ENCODE data around the gene IL18BP. TPM values are rescaled to one million over a fixed set of nuclear protein-coding genes. Genes with fewer than 3 reads are reported as not detected.
A peak's percentile ranks its signal among the peaks of the same experiment; 100 is the strongest.

IL18BP gene
- total RNA-seq, 1 donor from 2014 or later: 17.7 TPM

GRCh38 chr11:71998061-71998460 is 648 bp upstream of the IL18BP start:
- H3K27ac Mint-ChIP-seq (ENCODE audit: unreplicated experiment): peak overlapping the region; percentile 97
- H3K36me3 Mint-ChIP-seq (ENCODE audit: low read depth, unreplicated experiment): peaks cover 26% of the 10 kb centered on the region
- H3K4me3 Mint-ChIP-seq (ENCODE audit: unreplicated experiment): no peak overlapping the region

DNA sequence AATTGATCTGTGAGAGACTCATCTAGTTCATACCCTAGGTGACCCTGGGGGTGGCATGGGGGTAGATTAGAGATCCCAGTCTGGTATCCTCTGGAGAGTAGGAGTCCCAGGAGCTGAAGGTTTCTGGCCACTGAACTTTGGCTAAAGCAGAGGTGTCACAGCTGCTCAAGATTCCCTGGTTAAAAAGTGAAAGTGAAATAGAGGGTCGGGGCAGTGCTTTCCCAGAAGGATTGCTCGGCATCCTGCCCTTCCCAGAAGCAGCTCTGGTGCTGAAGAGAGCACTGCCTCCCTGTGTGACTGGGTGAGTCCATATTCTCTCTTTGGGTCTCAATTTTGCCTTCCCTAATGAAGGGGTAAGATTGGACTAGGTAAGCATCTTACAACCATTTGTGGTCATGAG is 653 bp downstream of the IL18BP start:
- Mint-ChIP-seq H3K36me3 (ENCODE audit: low read depth, unreplicated experiment) (peaks cover 30% of the 10 kb centered on the region), H3K9me3 (ENCODE audit: unreplicated experiment) (no peaks in the 10 kb centered on the region), H3K27me3 (ENCODE audit: unreplicated experiment) (peaks cover 27% of the 10 kb centered on the region), H3K4me1 (ENCODE audit: unreplicated experiment) (peaks cover 30% of the 10 kb centered on the region), H3K4me3 (ENCODE audit: unreplicated experiment) (peak overlapping the region; percentile 82), H3K27ac (ENCODE audit: unreplicated experiment) (peak overlapping the region; percentile 97)
- no peak for TF ChIP-seq CTCF (IDR thresholded peaks at IDR 0.05; ENCODE audit: unreplicated experiment)
- no peak for DNase-seq (ENCODE audit: low spot score)

More at GRCh38 chr11:71998061-71998460, 648 bp upstream of the IL18BP start:
- TF ChIP-seq CTCF (IDR thresholded peaks at IDR 0.05; ENCODE audit: unreplicated experiment): no peak
- Mint-ChIP-seq H3K9me3 (ENCODE audit: unreplicated experiment) (no peaks in the 10 kb centered on the region), H3K4me1 (ENCODE audit: unreplicated experiment) (peaks cover 31% of the 10 kb centered on the region), H3K27me3 (ENCODE audit: unreplicated experiment) (peaks cover 20% of the 10 kb centered on the region)
- no peak for DNase-seq (ENCODE audit: low spot score)

- Mint-ChIP-seq H3K27ac (ENCODE audit: unreplicated experiment) (no peak overlapping the region), H3K4me3 (ENCODE audit: unreplicated experiment) (no peak overlapping the region)
- TF ChIP-seq CTCF (IDR thresholded peaks at IDR 0.05; ENCODE audit: unreplicated experiment): no peak
These were observed 1.1 kb downstream of the IL18BP start for GRCh38 chr11:71999798-72000197.

GRCh38 chr11:72000202-72000867 is 1.6 kb downstream of the IL18BP start:
- Mint-ChIP-seq H3K4me3 (ENCODE audit: unreplicated experiment) (no peak overlapping the region), H3K27me3 (ENCODE audit: unreplicated experiment) (peaks cover 29% of the 10 kb centered on the region), H3K36me3 (ENCODE audit: low read depth, unreplicated experiment) (peaks cover 30% of the 10 kb centered on the region), H3K9me3 (ENCODE audit: unreplicated experiment) (no peaks in the 10 kb centered on the region), H3K27ac (ENCODE audit: unreplicated experiment) (no peak overlapping the region), H3K4me1 (ENCODE audit: unreplicated experiment) (peaks cover 25% of the 10 kb centered on the region)
- no peak for TF ChIP-seq CTCF (IDR thresholded peaks at IDR 0.05; ENCODE audit: unreplicated experiment)
- DNase-seq (ENCODE audit: low spot score): no peak

More at GRCh38 chr11:71999798-72000197, 1.1 kb downstream of the IL18BP start:
- peaks cover 30% of the 10 kb centered on the region for H3K36me3 Mint-ChIP-seq (ENCODE audit: low read depth, unreplicated experiment)
- no peak for DNase-seq (ENCODE audit: low spot score)
- H3K27me3 Mint-ChIP-seq (ENCODE audit: unreplicated experiment): peaks cover 29% of the 10 kb centered on the region
- no peaks in the 10 kb centered on the region for H3K9me3 Mint-ChIP-seq (ENCODE audit: unreplicated experiment)
- H3K4me1 Mint-ChIP-seq (ENCODE audit: unreplicated experiment): peaks cover 25% of the 10 kb centered on the region

- Mint-ChIP-seq H3K4me3 (ENCODE audit: unreplicated experiment) (no peak overlapping the region), H3K36me3 (ENCODE audit: low read depth, unreplicated experiment) (peaks cover 36% of the 10 kb centered on the region), H3K27ac (ENCODE audit: unreplicated experiment) (peak overlapping the region; percentile 53)
These were observed 2.6 kb downstream of the IL18BP start for GRCh38 chr11:72001285-72001684.

More at GRCh38 chr11:72001285-72001684, 2.6 kb downstream of the IL18BP start:
- H3K9me3 Mint-ChIP-seq (ENCODE audit: unreplicated experiment): no peaks in the 10 kb centered on the region
- no peak for DNase-seq (ENCODE audit: low spot score)
- TF ChIP-seq CTCF (IDR thresholded peaks at IDR 0.05; ENCODE audit: unreplicated experiment): no peak
- H3K4me1 Mint-ChIP-seq (ENCODE audit: unreplicated experiment): peaks cover 25% of the 10 kb centered on the region
- peaks cover 34% of the 10 kb centered on the region for H3K27me3 Mint-ChIP-seq (ENCODE audit: unreplicated experiment)

Data from endothelial cell (in vitro differentiated cells).